ENCODE data around the gene ACTL7A.
"Not testable (repeated sequence)": the region's sequence is repeated elsewhere in the genome, so short reads cannot be mapped to it uniquely, and the experiment has no call there.

ACTL7A gene

GRCh38 chr9:108861997-108862396 is at the start of gene ACTL7A:
TSS of gene ACTL7A (plus strand) at chr9:108862266. CDS start at chr9:108862323, 57 bp downstream.
- no peak for DNase-seq (ENCODE audit: low read depth in 2 of 2, low spot score in 1 of 2)

- no peak for DNase-seq (ENCODE audit: low read depth in 2 of 2, low spot score in 1 of 2)
These were observed 49.6 kb upstream of the ACTL7A start for GRCh38 chr9:108812396-108813025.

- DNase-seq (ENCODE audit: low read depth in 2 of 2, low spot score in 1 of 2): no peak
These were observed 48.0 kb upstream of the ACTL7A start for GRCh38 chr9:108813951-108814601.

DNA sequence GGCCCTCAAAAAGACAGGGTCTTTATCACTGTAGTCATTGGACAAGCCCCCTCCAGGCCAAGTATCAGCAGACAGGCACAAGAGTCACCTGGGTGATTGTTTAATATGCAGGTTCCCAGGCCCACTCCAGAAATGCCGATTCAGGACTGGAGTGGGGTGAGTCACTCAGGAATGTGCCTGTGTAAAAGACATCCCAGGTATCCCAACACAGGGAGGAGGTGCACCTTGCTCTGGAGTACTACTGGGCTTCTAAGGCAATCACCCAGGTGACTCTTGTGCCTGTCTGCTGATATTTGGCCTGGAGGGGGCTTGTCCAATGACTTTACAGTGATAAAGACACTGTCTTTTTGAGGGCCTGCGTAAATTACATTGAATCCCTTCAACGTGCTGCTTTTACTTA is 46.9 kb upstream of the ACTL7A start:
- DNase-seq (ENCODE audit: low read depth in 2 of 2, low spot score in 1 of 2): no peak

DNA sequence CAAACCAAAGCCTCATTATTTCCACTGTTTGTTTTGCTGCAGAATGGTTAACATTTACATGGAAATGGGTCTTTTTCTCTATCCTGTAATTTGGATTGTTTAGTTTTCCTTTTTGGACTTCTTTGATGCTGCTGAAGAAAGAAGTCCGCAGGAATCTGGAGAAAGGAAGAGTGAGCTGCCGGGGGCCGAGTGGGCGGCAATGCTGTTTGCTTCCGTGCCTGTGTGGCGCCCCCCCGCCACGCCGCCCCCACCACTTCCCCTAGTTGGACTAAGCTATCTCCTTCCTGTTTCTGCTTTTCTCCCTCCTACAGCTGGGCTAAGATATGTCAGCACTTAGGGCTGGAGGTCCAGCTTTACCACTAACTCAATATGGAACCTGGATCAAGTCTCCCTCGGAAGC is 46.0 kb upstream of the ACTL7A start:
- DNase-seq (ENCODE audit: low read depth in 2 of 2, low spot score in 1 of 2): no peak

DNA sequence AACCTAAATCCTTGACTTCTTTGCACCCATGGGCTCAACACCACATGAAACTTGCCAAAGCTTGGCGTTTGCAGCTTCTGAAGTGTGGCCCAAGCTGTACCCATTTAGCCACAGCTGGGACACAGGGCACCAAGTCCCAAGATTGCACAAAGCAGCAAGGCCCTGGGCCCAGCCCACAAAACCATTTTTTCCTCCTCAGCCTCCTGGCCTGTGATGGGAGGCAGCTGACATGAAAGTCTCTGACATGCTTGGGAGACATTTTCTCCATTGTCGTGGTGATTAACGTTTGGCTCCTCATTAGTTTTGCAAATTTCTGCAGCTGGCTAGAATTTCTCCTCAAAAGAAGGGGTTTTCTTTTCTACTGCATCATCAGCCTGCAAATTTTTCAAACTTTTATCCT is 38.2 kb upstream of the ACTL7A start:
- no peak for DNase-seq (ENCODE audit: low read depth in 2 of 2, low spot score in 1 of 2)

DNA sequence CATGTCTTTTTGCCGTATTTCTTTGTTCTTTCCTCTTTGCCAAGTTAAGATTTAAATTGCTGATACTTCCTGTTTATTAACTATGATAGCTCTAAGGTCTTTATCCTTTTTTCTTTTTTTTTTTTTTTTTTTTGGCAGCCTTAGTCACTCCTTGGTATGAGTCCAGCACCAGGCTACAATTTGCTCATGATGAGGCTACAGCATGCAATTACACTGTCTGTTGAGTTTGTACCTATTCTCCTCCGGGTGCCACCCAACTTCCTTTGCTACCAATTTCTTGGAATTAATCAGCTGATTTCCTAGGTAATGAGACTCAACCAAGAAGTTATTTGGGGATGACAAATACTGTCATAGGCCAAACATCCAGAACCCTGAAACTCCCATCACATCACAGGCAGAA is 31.8 kb upstream of the ACTL7A start:
- DNase-seq (ENCODE audit: low read depth in 2 of 2, low spot score in 1 of 2): no peak

DNA sequence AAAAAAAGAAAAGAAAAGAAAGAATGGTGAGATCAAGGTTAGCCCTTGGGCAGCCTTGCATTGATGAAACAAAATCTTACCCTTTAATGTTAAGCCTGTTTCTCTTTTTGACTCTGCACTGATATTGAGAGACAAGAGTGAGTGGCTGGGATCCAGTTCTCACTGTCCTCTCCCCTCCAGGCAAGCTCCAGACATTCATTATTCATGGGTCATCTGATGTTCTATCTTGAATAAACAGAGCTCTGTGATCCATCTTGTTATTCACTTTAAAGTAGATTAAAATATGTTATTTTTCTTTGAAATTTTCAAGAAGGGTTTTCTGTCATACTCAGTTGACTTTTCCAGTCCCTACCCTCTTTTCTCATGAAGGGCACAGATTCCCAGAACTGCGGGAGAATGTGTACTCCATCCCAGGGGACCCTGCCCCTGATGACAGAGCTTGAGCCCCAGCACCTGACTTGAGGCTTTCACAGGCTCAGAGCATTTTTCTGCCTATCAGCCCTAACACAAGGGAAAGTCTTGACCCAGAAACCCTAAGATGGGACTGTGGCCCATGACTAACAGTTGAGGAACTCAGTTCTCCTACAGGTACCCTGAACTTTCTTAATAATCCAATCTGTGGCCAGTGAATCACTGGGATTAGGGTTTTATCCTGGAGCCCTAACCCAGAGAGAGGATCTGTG is 30.4 kb upstream of the ACTL7A start:
- DNase-seq (ENCODE audit: low read depth in 2 of 2, low spot score in 1 of 2): no peak

- no peak for DNase-seq (ENCODE audit: low read depth in 2 of 2, low spot score in 1 of 2)
These were observed 29.9 kb upstream of the ACTL7A start for GRCh38 chr9:108832179-108832500.

- no peak for DNase-seq (ENCODE audit: low read depth in 2 of 2, low spot score in 1 of 2)
These were observed 27.0 kb upstream of the ACTL7A start for GRCh38 chr9:108834959-108835665.

DNA sequence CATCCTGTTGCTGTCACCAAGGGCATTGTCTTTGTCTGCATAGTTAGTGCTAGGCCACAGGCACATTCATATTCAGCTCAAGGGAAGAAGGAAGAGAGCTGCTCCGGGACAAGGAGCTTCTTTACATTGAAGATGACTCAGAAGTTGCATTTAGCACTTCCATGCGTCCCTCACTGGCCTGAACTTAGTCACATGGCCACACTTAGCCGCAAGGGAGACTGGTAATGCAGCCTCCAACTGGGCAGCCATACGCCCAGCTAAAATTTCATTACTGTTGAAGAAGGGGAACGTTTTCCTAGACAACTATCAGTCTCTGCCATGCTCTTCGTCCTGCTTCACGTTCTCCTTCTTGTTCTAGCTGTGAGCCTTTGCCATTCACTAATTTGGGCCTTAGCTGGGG is 26.2 kb upstream of the ACTL7A start:
- DNase-seq (ENCODE audit: low read depth in 2 of 2, low spot score in 1 of 2): no peak

DNA sequence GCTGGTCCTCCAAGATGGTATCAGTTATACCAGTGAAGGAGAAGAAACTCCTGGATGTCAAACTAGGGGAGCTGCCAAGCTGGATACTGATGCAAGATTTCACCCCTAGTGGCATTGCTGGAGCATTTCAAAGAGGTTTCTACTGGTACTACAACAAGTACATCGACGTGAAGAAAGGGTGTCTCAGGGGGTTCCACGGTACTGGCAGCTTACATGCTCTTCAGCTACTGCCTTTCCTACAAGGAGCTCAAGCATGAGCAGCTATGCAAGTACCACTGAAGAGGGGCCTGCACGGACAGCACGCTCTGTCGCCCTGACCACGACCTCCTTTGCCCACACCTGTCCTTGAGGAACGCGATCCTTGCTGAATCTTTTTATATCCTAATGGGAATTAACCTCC is 25.7 kb upstream of the ACTL7A start:
- no peak for DNase-seq (ENCODE audit: low read depth in 2 of 2, low spot score in 1 of 2)

DNA sequence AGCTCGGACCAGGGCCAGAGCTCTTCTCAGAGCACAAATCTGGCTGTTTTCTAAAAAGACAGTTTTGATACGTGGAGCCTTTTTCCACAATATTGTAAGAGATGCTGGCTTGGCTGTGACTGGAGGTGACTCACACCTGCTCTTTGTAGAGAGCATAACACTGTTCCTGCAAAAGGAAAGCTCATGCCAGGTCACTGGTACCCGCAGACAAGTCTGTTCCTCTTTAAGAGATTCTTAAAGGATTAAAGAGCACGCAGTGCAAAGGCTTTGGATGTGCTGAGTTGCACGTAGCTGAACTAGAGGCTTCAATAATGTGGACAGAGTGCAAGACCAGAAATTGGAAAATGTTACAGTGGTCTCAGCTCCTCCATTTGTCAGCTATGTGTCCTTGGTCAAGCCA is 25.3 kb upstream of the ACTL7A start:
- no peak for DNase-seq (ENCODE audit: low read depth in 2 of 2, low spot score in 1 of 2)

GRCh38 chr9:108837530-108837929 is 24.5 kb upstream of the ACTL7A start:
- DNase-seq (ENCODE audit: low read depth in 2 of 2, low spot score in 1 of 2): no peak

- no peak for DNase-seq (ENCODE audit: low read depth in 2 of 2, low spot score in 1 of 2)
These were observed 24.0 kb upstream of the ACTL7A start for GRCh38 chr9:108838017-108838416.

DNA sequence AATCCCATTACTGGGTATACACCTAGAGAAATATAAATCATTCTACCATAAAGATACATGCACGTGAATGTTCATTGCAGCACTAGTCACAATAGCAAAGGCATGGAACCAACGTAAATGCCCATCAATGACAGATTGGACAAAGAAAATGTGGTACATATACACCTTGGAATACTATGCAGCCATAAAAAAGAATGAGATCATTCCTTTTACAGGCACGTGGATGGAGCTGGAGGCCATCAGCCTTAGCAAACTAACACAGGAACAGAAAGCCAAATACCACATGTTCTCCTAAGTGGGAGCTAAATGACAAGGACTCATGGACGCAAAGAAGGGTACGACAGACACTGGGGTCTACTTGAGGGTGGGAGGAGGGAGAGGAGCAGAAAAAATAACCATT is 22.5 kb upstream of the ACTL7A start:
- DNase-seq (ENCODE audit: low read depth in 2 of 2, low spot score in 1 of 2): not testable (repeated sequence)

DNA sequence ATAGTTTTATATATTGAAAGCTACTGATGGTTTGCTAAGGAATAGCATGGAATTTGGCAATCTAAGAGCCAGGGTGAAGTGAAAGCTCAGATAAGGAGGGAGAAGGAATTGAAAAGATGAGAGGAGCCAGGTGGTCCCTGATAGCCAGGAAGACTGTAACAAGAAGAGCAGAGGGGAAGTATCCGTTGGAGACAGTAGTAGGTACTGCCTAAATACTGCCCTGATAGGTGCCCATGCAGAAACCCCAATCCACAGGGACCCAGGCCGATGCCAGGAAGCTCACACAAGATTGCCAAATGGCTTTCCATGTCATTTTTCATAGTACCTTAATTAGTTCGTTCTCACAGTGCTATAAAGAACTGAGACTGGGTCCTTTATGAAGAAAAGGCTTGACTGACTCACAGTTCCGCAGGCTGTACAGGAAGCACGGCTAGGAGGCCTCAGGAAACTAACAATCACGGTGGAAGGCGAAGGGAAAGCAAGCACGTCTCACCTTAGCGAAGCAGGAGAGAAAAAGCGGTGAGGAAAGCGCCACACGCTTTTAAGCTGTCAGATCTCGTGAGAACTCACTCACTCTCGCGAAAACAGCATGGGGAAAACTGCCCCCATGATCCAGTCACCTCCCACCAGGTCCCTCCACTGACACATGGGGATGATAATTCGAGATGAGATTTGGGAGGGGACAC is 19.3 kb upstream of the ACTL7A start:
- no peak for DNase-seq (ENCODE audit: low read depth in 2 of 2, low spot score in 1 of 2)

DNA sequence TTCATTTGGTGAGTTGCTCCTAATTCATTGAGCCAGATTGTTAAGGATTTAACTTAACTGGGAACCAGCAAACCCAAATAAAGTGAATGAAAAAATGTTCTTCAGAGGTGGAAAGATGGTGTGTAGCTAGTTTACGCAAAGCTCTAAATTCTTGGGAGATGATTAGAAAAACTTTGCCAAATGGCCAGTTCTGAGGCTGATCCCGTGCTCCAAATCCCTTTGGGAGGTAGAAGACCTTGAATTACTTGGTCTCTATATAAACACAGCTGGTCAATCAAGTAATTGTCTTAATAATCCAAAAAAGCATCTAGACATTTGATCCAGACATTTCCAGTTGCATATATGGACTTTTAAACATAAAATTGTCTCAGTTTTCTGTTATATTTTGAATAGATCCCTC is 17.7 kb upstream of the ACTL7A start:
- no peak for DNase-seq (ENCODE audit: low read depth in 2 of 2, low spot score in 1 of 2)

GRCh38 chr9:108844856-108845255 is 17.2 kb upstream of the ACTL7A start:
- no peak for DNase-seq (ENCODE audit: low read depth in 2 of 2, low spot score in 1 of 2)

GRCh38 chr9:108845507-108845906 is 16.6 kb upstream of the ACTL7A start:
- DNase-seq (ENCODE audit: low read depth in 2 of 2, low spot score in 1 of 2): no peak

GRCh38 chr9:108845947-108846346 is 16.1 kb upstream of the ACTL7A start:
- no peak for DNase-seq (ENCODE audit: low read depth in 2 of 2, low spot score in 1 of 2)

GRCh38 chr9:108848296-108848695 is 13.8 kb upstream of the ACTL7A start:
- not testable (repeated sequence) for DNase-seq (ENCODE audit: low read depth in 2 of 2, low spot score in 1 of 2)
